Activated CD8-positive, alpha-beta memory T cell treated with anti-CD3 and anti-CD28 coated beads, Interleukin-2, amount 50 U/mL, for 1 hour (primary cell): Measurements from ENCODE around the gene BTNL2.
A peak's percentile ranks its signal among the peaks of the same experiment; 100 is the strongest.

Source experiments
- DNase-seq: peaks from one replicate; pipeline ENCODE4 v3.0.0-alpha.2; 2020; ENCODE audit errors: extremely low read depth

The BTNL2 gene

DNA sequence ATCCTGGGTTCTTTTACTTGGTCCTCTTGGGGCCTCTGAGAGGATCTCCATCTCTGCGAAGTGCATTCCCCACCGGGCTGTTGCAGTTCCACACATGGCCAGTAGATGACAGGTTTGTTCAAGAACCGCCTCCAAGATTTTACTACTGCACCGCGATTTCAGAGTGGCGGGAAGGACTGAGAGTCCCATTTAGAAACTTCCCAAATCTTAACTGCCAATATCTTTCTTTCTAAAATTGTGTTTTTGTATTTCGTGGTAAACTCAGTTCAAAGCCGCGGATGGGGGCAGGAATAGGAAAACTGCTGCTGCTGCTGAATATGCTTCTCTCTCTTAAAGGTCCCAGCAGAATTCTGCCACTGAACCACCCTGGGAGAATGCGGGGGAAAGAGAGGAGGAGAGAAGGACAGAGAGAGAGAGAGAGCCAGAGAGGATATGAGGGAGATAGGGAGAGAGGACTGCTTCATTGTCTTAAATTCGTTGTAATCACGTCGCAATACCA lies 8.6 kb upstream of the BTNL2 start:
- peak; percentile 46 for DNase-seq

DNA sequence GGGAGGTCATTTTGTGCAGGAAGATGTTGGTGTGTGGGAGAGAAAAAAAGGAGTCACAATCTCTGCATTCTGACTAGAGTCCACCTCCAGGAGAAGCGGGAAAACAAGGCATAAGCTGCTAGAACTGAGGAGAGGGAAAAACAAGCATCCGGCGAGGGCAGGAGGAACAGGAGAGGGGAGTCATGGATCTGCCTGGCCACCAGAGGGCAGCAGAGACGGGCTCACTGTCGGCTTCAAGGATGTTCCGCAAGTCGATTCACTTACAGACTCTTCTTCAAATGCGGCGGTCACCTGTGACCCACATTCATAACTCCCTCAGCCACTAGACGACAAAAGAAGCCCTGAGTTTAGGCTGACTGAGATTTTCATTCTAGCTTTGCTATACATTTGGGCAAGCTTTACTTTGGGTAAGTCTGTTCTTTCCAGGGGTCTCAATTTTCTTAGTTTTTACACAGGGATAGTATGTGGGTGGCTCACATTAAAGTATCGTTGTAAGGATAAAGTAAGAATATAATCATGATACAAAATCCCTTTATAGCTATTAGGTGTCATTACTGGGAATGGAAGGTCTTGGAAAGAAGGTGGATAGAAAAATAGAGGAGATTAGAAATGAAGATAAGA lies 6.6 kb upstream of the BTNL2 start:
- peak; percentile 44 for DNase-seq

DNA sequence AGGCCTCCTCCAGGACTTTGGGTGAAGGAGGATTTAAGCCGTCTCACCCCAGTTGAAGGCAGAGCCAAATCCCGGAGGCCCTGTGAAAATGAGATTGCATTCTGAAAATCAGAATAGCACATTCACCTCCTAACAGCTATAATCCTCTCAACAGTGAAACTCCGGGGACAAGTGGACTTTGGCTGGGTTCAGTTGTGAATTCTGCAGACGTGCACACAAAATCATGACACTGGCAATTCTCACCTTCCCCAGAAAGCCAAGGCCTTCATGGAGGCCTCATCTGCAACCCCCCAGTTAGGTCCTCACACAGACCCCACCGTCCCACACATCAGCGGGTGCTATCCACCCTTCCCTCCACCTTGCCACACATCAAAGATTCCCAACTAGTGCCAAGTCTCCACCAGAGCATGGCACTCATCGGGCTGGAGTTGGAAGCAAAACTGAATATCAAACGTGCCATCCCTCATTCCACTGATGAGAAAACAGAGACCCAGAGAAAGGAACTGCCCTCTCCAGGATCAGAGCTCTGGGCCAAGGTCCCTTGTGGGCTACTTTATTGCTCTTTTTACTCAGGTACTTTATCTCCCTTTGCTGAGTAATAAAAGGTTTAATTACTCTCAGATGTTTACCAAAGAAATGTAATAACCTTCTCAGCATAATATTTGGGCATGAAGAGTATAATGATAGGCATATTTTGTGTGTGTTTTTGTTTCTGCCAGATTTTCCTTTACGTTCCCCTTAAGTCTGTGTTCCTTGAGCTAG lies 4.8 kb upstream of the BTNL2 start:
- DNase-seq = no peak

DNA sequence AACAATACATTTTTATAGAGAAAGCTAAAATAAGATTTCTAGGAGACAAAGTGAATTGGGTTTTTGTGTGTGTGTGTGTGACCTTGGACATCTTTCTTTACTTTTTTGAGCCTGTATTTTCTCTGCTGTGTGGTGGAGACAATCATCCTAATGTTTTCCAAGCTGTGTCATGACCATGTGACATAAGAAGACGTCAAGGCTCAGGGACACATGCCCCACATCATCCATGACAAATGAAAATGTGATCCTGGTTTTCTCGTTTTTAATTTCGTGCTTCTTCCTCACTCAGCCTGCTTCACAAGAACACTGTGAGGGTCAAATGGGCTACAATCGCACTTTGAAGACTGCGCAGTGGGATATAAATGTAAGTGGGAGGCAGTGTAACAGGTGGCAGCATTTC lies 3.9 kb upstream of the BTNL2 start:
- DNase-seq = no peak

DNA sequence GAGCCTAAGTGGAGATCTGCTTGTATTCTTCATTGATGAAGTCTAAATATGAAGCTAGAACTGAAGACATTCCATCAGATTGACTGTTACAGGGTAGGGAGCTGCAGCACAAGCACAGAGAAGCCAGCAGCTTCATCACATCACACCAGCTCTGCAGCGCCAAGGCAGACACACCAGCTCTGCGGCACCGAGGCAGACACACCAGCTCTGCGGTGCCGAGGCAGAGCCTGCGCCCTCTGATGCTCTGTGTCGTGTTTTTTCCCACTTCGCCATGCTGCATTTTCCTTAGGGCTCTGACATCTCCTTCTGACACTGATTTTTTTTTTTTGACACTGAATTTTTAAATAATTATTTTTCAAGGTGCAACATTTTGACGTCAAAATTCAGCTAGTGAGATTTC lies 784 bp downstream of the BTNL2 start:
- DNase-seq = no peak

DNA sequence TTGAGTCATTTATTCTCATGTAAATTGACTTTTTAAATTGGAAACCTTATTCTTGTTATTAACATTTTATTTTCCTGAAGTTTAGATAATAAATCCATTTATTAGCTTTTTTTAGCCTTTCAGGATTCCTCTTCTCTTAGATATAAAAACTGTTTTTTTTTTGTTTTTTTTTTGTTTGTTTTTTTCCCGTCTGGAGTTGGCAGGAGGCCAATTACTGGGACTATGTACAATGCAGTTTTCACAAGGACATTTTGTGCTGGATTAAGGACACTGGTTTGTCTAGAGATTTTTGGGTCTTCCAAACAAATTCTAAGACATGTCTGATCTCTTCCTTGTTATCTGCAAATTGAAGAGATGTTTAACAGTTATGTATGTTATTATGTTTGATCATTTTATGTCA lies 1.3 kb downstream of the BTNL2 start:
- no peak for DNase-seq

DNA sequence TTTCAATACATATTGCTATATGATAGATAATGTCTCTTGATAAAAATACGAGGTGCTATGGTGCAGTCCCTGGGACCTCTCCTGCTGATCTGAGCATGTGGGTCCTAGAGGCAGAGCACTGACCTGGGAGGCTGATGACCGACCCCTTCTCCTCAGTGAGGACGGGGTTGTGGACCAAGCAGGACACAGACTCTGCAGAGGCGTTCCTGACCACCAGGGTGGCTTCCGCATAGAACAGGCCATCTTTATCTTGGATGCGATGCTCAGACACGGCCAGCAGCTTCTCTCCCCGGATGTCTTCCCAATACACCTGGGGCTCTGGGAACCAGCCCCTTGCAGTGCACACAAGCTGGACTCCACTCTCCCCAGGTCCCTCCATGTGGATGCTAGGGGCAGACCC lies 4.2 kb downstream of the BTNL2 start:
- no peak for DNase-seq

DNA sequence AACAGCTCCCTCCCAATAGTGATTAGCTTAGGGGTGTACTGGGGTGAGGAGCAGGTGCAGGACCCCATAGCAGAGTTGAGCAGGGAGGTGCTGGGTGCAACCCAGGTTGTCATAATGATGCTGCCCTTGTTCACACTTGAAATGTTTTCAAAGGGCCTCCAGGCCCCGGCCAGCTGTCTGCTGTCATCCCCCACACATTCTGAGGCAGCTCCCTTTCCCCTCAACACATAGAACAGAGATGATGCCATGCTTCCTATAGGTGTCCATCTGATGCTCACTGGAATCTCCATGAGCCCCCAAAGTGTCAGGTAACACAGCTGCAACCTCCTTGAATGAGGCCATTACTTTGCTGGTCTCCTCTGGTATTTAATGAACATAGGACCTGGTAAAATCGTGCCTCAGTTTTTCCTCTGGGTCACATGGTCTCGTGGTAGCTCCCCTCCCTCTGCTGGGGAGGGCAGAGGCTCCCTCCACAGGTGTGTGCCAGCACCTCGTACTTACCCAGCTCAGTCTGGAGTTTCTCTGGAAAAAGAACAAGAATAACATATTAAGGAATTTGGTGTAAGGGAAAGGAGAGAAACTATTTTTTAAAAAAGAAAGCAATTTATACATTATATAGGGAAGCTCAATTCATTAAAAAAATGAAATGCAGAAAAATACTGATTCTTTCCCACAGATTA lies 5.6 kb downstream of the BTNL2 start:
- no peak for DNase-seq

DNA sequence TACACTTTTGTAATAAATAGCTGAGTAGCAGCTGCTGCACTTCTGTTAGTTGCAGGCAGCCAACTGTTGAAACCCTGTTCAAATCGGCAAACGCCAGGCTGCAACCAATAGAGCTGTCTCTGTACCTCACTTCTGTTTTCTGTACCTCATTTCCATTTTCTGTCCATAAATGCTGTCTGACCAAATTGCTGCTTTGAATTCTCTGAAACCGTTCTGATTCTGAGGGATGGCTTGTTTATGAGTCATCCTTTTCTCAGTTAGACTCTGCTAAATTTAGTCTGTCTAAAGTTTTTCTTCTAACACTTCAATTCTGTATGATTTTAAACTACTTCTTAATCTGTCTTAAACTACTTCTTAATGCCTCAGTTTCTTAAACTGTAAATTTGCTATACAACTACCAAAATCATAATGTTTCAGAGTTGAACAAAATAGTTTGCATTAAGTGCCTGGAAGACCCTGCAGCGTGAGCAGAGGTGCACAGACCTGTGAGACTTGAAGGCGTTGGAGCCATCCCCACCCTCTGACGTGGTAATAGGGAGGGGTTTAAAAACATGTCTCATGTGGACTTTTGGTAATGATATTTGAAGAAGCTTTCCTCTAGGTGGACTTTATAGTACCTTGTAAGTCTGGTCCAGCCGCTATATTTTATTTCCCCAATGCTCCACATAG lies 9.6 kb downstream of the BTNL2 start:
- no peak for DNase-seq

DNA sequence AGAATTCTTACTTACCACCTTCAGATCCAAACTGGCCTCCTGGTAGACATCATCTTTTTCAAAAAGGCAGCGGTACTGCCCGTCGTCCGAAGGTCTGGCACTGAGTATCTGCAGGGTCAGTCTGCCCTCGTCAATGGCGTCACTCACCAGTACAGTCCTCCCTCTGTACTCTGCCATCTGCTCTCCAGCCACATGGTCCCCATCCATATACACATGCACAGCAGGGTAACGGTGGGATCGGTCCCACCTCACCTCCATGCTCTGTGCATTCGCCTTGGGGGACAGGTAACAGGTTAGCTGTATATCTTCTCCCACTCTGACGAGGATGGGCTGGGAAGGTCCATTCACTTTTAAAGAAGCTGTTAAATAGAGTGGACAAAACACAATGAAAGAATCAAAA lies 11.0 kb downstream of the BTNL2 start:
- DNase-seq = no peak

DNA sequence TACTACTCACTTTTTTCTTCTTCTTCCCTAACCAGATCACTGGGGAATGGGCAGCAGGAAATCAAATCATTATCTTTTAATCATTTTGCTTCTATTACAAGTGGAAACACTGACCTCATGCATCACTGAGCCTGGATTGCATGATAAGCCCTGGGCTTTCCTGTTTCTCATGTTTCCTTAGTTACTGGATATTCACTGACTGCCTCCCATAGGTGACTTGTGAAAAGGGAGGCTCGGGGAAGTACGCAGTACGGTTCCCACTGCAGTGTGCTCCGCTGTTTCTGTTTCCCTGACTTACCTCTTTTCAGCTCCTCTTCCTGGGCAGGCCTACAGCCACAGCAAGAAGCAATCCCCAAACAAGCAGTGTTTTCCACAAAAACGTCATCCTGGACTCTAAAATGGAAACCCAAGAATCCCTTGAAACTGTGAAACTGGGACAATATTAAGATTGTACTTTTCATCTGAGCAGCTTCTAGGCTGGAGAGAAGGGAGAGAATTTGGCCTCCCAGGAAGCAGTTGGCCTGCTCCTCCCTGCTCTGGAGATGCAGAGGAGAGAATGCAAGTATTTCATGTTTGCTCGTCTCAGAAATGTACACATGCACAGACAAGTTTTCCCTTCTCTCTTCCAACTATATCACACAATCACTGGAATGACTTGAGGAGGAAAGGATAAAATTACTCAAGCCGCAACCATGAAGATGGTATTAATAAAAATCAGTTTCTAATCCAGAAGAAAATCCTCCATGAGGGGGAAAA lies 13.1 kb downstream of the BTNL2 start:
- DNase-seq = no peak

DNA sequence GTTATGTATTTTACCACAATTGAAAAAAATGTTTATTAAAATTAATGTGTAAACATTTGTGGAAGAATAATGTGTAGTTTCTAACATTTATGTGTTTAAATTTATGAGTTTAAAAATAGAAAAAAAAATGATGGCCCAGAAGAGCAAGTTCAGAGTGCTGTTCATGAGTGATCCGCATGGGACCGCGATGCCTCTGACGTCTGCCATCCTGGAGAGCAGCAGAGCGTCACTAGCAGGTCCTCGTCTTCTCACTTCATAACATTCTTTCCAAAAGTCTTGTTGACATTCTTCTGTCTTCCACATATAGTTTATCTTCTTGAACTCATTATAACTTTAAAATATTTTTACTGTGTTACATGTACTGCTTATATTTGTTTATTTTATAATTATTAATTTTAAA lies 15.5 kb downstream of the BTNL2 start:
- no peak for DNase-seq

DNA sequence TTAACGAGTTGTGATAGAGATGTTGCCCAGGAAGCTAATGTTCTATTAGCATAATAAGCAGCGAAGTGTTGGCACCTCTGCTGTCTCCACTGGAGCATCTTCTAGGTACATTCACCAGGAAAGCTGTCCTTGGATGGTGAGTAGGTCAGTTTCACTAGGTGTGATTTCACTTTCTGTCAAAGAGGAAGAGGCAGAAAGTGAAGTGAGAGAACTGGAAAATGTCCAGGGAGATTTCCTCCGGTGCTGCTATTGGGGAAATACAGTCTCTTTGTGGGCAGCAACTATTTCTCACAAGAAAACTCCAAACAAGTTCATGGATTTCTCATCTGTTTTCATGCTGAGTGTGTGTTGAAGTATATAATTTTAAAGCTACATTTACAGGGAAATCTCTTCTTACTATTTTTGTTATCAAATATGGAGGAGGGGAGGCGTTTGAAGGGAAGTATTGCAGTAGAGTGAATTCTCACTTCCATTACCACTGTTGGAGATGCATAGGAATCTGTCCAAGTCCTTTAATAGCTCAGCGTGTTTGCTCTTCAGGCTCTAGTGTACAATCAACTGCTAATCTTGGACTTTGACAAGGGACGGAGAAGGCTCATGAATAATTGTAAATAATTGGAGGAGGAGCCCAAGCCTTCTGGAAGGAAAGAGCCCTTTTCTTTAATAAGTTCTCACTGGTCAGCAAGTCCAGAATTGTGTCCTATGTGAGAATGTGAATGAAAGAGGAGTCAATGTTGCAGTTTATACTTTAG lies 19.2 kb downstream of the BTNL2 start:
- no peak for DNase-seq

DNA sequence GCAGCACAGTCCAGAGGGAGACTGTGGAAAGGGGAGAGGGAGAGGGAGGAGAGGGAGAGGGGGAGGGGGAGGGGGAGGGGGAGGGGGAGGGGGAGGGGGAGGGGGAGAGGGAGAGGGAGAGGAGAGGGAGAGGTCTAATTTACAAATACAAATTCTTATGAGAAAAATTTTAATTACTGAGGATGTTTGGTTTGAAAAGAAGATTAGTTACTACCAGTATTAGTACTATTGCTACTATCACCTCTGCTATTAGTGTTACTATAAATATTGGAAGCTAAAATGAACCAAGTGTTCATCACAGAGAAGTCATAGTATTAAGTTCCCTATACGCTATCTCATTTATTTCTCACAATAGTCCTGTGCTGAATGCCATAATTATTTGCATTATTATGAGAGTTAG lies 20.9 kb downstream of the BTNL2 start:
- DNase-seq = no peak

DNA sequence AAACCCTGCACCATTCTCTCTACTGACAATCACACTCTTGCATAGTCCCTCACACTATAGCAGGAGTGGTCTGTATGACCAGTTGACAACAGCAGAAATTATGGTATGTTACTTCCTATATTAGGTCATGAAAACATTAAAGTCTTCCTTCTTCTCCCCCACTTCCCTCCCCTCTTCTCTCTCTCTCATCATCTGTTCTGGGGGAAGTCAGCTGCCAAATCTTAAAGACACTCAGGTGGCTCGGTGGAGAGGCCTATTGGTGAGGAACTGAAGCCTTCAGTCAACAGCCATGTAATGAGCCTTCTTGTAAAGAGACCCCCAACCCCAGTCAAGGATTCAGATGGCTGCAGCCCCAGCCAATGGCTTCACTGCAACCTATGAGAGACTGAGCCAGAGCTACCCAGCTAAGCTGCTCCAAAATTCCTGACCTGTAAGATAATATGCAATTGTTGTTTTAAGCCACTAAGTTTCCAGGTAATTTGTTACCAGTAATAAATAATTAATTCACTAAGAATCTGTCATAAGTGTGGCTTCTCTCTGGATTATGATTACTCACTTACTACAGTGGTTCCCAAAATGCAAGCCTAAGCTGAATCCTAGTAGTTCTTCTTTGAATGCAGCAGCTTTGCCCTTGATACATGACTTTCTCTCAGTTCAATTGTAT lies 24.1 kb downstream of the BTNL2 start:
- DNase-seq = no peak

DNA sequence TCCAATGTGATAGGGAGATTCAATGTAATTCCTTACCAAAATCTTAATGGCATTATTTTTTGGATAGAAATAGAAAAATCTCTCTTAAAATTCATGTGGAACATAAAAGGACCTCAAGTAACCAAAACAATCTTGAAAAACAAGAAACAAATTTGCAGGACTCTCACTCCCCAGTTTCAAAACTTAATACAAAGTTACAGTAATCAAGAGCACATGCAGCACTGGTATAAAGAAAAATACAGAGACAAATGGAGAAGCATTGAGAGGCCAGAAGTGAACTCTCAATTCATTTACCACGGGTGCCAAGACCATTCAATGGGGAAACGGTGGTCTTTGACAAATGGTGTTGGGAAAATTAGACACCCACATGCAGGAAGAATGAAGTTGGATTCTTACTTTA lies 27.4 kb downstream of the BTNL2 start:
- no peak for DNase-seq

DNA sequence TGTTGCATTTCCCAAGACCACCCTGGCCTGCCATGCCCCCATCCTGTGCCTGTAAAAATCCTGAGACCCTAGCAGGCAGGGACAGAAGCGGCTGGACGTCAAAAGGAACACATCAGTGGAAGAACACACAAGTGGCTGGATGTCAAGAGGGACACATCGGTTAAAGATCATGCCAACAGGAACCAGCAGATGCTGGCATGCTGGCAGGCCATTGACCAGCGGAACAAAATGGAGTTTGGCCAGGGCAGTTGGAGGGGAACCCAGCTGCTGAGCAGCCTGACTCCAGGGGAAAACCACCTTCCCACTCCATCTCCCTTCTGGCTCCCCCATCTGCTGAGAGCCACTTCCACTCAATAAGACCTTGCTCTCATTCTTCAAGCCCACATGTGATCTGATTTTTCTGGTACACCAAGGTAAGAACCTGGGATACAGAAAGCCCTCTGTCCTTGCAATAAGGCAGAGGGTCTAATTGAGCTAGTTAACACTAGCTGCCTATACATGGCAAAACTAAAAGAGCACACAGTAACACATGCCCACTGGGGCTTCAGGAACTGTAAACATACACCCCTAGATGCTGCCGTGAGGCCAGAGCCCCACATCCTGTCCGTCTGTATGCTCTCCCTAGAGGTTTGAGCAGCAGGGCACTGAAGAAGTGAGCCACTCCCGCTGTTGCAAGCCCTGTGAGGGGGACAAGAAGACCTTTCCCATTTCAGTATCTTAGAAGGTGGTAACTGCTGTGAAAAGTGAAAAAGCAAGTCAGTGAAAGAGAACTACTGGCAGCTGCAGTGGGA lies 31.0 kb downstream of the BTNL2 start:
- no peak for DNase-seq

DNA sequence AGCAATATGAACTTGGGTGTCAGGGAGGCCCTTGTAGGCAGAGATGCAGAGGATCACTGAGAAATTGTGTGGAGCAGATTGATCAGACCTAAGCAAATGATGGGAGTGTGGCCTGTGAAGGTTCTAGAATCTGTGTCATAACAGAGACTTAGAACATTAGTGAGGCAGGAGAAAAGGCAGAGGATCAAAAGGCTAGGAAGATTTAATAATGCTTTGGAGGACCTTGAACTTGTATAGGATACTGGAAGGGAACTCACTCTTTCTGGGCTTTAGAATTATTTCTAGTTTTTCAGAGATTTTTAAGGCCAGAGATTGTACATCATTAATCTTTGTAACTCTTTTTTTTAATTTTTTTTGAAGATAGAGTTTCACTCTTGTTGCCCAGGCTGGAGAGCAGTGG lies 35.2 kb downstream of the BTNL2 start, which contains the start of gene TSBP1:
Gene TSBP1, minus strand, starts transcription at position 101 of the 400 bp plus-strand sequence. CDS start 197 bp downstream, outside the sequence.
- no peak for DNase-seq

DNA sequence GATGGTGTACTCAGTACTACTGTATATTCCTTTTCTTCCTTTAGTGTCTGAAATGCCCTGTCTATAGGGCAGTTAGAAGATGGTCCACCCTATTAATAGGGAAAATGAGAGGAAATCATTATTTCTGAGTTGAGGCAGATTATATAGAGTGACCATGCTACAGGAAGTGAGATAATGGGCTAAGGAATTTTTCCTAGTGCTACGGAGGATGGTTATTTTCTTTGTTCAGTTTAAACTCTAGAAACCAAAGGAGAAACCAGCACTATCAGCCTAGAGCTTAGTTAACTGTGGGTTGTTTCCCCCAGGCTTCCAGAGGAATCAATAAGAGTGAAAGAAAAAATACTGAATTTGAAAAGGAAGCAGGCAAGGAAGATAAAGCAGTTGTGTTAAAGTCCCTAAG lies 35.8 kb downstream of the BTNL2 start:
- DNase-seq = no peak
